ENCODE measurements around the gene CPB2.

CPB2 gene

DNA sequence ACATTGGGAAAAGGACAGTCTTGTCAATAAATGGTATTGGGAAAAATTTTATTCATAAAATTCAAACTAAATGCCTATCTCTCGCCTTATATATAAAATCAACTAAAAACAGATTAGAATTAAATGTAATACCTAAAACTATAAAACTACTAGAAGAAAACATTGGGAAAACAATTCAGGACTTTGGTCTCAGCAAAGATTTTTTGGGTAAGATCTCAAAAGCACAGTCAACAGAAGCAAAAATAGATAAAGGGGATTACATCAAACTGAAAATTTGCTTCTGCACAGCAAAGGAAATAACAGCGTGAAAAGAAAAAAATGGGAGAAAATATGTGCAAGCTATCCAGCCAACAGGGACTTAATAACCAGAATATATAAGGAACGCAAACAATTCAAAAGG, 28.0 kb downstream of the CPB2 start:
- H3K18ac ChIP-seq (ENCODE audit: low read length): no peak overlapping the region
- no peak overlapping the region for H2BK5ac ChIP-seq (ENCODE audit: low read length)
- no peak overlapping the region for H4K5ac ChIP-seq (ENCODE audit: low read length)
- DNase-seq: no peak
- H3K36me3 ChIP-seq (ENCODE audit: control insufficient read depth, insufficient read depth, low read length): no peaks in the 10 kb centered on the region
- no peak overlapping the region for H4K8ac ChIP-seq (ENCODE audit: low read depth, low read length)
- no peak overlapping the region for H3K4ac ChIP-seq (ENCODE audit: low read depth, low read length)
- WGBS (ENCODE audit: extremely low coverage, insufficient coverage, low lambda C conversion rate): 100% methylated on average over 1 of the region's 3 CpGs
- H3K56ac ChIP-seq (ENCODE audit: low read length): no peak overlapping the region
- H2BK120ac ChIP-seq (ENCODE audit: low read depth, low read length): no peak overlapping the region
- H3K27ac ChIP-seq (ENCODE audit: low read depth, low read length): no peak overlapping the region
- no peaks in the 10 kb centered on the region for H3K79me2 ChIP-seq (ENCODE audit: control insufficient read depth, insufficient read depth, low read length)
- H3K23ac ChIP-seq (ENCODE audit: low read length): no peak overlapping the region
- no peak overlapping the region for H2AK5ac ChIP-seq (ENCODE audit: low read length)
- no peak overlapping the region for H2BK15ac ChIP-seq (replicated peaks; ENCODE audit: low read depth)
- H3K27me3 ChIP-seq (ENCODE audit: insufficient read depth, low read length, poor library complexity): no peaks in the 10 kb centered on the region
- no peak overlapping the region for H3K9ac ChIP-seq (ENCODE audit: low read length)
- H3K4me2 ChIP-seq (ENCODE audit: low read length): no peak overlapping the region
- no peaks in the 10 kb centered on the region for H3K79me1 ChIP-seq (ENCODE audit: low read length)
- no peak overlapping the region for H3K4me3 ChIP-seq (ENCODE audit: low read length)
- H3K4me1 ChIP-seq (ENCODE audit: control insufficient read depth, low read depth, low read length): no peaks in the 10 kb centered on the region

DNA sequence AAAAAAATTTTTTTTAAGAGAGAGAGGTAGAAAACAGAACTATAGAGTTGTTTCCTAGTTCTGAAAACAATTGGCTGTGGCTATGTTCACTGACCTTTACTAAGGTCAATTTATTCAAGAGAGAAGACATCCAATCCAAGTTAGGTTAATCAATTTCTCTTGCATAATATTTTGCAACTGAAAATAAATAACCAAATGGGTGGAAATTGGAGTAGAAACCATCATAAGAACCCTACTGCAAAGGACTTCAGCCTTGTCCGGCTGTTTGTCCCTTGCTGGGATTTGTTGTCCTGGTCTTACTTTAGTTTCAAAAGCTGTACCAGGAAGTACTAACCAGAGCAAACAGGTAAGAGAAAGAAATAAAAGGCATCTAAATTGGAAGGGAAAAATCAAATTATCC, 29.0 kb downstream of the CPB2 start:
- Histone ChIP-seq H4K5ac (ENCODE audit: low read length) (no peak overlapping the region), H2AK5ac (ENCODE audit: low read length) (no peak overlapping the region), H3K36me3 (ENCODE audit: control insufficient read depth, insufficient read depth, low read length) (no peaks in the 10 kb centered on the region), H2BK5ac (ENCODE audit: low read length) (no peak overlapping the region), H2BK120ac (ENCODE audit: low read depth, low read length) (no peak overlapping the region), H2BK15ac (replicated peaks; ENCODE audit: low read depth) (no peak overlapping the region), H4K8ac (ENCODE audit: low read depth, low read length) (no peak overlapping the region), H3K4me1 (ENCODE audit: control insufficient read depth, low read depth, low read length) (no peaks in the 10 kb centered on the region), H3K18ac (ENCODE audit: low read length) (no peak overlapping the region), H3K27ac (ENCODE audit: low read depth, low read length) (no peak overlapping the region), H3K9ac (ENCODE audit: low read length) (no peak overlapping the region), H3K79me2 (ENCODE audit: control insufficient read depth, insufficient read depth, low read length) (no peaks in the 10 kb centered on the region), H3K56ac (ENCODE audit: low read length) (no peak overlapping the region), H3K23ac (ENCODE audit: low read length) (no peak overlapping the region), H3K27me3 (ENCODE audit: insufficient read depth, low read length, poor library complexity) (no peaks in the 10 kb centered on the region), H3K79me1 (ENCODE audit: low read length) (no peaks in the 10 kb centered on the region), H3K4me3 (ENCODE audit: low read length) (no peak overlapping the region), H3K4me2 (ENCODE audit: low read length) (no peak overlapping the region), H3K4ac (ENCODE audit: low read depth, low read length) (no peak overlapping the region)
- no peak for DNase-seq
- WGBS (ENCODE audit: extremely low coverage, insufficient coverage, low lambda C conversion rate): no CpG with 5 or more reads among the region's 1 CpG

DNA sequence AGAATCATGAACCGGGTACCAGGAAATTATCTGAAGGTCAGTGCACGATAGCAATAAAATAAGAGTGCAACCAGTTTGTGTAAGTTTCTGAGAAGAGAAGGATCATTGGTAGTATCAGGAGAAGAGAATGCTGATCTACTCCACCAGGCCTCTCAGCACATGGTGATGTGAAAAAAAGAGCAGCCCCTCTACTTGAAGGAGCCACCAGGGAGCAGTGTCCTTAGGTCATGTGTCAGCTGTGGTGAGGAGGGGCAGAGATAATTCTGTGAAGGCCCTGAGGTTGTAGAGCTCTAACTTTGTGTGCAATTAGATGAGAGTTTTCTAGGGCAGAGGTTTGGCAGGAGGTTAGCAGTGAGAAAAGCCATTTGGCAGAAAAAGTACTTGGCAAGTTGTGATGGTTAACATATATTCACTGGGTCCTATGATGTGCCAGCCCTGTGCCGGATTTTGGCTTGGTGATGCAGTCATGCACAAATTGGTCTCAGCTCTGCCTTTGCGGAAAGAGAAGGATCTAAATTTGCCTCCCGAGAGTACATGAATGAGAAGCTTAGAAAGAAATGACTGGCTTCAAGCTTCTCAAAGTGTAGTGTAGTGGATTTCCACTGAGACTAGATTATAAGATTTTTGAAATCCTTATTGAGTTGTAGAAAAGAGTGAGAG, 33.1 kb downstream of the CPB2 start:
- Histone ChIP-seq H3K56ac (ENCODE audit: low read length) (no peak overlapping the region), H2BK5ac (ENCODE audit: low read length) (no peak overlapping the region), H4K8ac (ENCODE audit: low read depth, low read length) (no peak overlapping the region), H3K79me2 (ENCODE audit: control insufficient read depth, insufficient read depth, low read length) (no peaks in the 10 kb centered on the region), H3K4ac (ENCODE audit: low read depth, low read length) (no peak overlapping the region), H4K5ac (ENCODE audit: low read length) (no peak overlapping the region), H3K27me3 (ENCODE audit: insufficient read depth, low read length, poor library complexity) (no peaks in the 10 kb centered on the region), H3K36me3 (ENCODE audit: control insufficient read depth, insufficient read depth, low read length) (no peaks in the 10 kb centered on the region), H3K4me1 (ENCODE audit: control insufficient read depth, low read depth, low read length) (no peaks in the 10 kb centered on the region), H2BK120ac (ENCODE audit: low read depth, low read length) (no peak overlapping the region), H3K27ac (ENCODE audit: low read depth, low read length) (no peak overlapping the region), H3K4me3 (ENCODE audit: low read length) (no peak overlapping the region), H2BK15ac (replicated peaks; ENCODE audit: low read depth) (no peak overlapping the region), H2AK5ac (ENCODE audit: low read length) (no peak overlapping the region), H3K79me1 (ENCODE audit: low read length) (no peaks in the 10 kb centered on the region), H3K18ac (ENCODE audit: low read length) (no peak overlapping the region), H3K4me2 (ENCODE audit: low read length) (no peak overlapping the region), H3K23ac (ENCODE audit: low read length) (no peak overlapping the region), H3K9ac (ENCODE audit: low read length) (no peak overlapping the region)
- DNase-seq: peak; percentile 77
- WGBS (ENCODE audit: extremely low coverage, insufficient coverage, low lambda C conversion rate): no CpG with 5 or more reads among the region's 5 CpGs

DNA sequence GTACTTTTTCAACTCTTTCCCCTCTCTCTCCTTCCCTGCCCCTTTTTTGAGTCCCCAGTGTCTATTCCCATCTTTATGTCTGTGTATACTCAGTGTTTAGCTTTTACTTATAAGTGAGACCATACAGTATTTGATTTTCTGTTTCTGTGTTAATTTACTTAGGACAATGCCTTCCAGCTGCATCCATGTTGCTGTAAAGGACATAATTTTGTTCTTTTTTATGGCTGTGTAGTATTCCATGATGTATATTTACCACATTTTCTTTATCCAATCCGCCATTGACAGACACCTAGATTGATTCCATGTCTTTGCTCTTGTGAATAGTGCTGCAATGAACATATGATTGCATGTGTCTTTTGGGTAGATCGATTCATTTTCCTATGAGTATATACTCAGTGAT, 41.5 kb downstream of the CPB2 start:
- no peak overlapping the region for H3K4me2 ChIP-seq (ENCODE audit: low read length)
- no peak overlapping the region for H4K5ac ChIP-seq (ENCODE audit: low read length)
- DNase-seq: no peak
- H2BK5ac ChIP-seq (ENCODE audit: low read length): no peak overlapping the region
- H3K18ac ChIP-seq (ENCODE audit: low read length): no peak overlapping the region
- H3K79me1 ChIP-seq (ENCODE audit: low read length): no peaks in the 10 kb centered on the region
- H3K79me2 ChIP-seq (ENCODE audit: control insufficient read depth, insufficient read depth, low read length): no peaks in the 10 kb centered on the region
- H3K4ac ChIP-seq (ENCODE audit: low read depth, low read length): no peak overlapping the region
- H3K56ac ChIP-seq (ENCODE audit: low read length): no peak overlapping the region
- H2AK5ac ChIP-seq (ENCODE audit: low read length): no peak overlapping the region
- H3K27ac ChIP-seq (ENCODE audit: low read depth, low read length): no peak overlapping the region
- no peak overlapping the region for H3K4me3 ChIP-seq (ENCODE audit: low read length)
- H3K36me3 ChIP-seq (ENCODE audit: control insufficient read depth, insufficient read depth, low read length): no peaks in the 10 kb centered on the region
- no peak overlapping the region for H4K8ac ChIP-seq (ENCODE audit: low read depth, low read length)
- H3K4me1 ChIP-seq (ENCODE audit: control insufficient read depth, low read depth, low read length): no peaks in the 10 kb centered on the region
- H3K23ac ChIP-seq (ENCODE audit: low read length): no peak overlapping the region
- no peak overlapping the region for H3K9ac ChIP-seq (ENCODE audit: low read length)
- WGBS (ENCODE audit: extremely low coverage, insufficient coverage, low lambda C conversion rate): no CpG with 5 or more reads among the region's 2 CpGs
- no peak overlapping the region for H2BK120ac ChIP-seq (ENCODE audit: low read depth, low read length)
- H3K27me3 ChIP-seq (ENCODE audit: insufficient read depth, low read length, poor library complexity): no peaks in the 10 kb centered on the region
- H2BK15ac ChIP-seq (replicated peaks; ENCODE audit: low read depth): no peak overlapping the region

DNA sequence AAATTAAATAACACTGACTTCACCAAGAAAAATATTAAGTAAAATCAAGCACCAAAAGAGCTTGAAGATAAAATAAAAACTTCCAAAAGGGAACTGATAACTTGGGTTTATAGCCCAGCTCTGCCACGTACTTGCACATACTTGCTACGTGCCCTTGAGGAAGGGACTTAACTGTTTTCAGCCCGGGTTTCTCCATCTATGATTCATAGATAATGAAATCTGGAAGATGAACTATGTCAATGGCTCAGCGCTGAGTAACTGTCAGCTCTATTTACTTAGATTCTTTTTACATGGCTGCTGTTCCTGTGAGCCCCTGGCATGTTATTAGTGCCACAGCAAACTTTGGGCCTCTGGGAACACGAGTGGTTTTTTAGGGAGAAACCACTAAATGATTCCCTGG, 42.6 kb downstream of the CPB2 start:
- Histone ChIP-seq H3K36me3 (ENCODE audit: control insufficient read depth, insufficient read depth, low read length) (no peaks in the 10 kb centered on the region), H3K23ac (ENCODE audit: low read length) (no peak overlapping the region), H3K79me2 (ENCODE audit: control insufficient read depth, insufficient read depth, low read length) (no peaks in the 10 kb centered on the region), H3K4me1 (ENCODE audit: control insufficient read depth, low read depth, low read length) (no peaks in the 10 kb centered on the region), H2BK15ac (replicated peaks; ENCODE audit: low read depth) (no peak overlapping the region), H3K4me2 (ENCODE audit: low read length) (no peak overlapping the region), H3K18ac (ENCODE audit: low read length) (no peak overlapping the region), H3K27me3 (ENCODE audit: insufficient read depth, low read length, poor library complexity) (no peaks in the 10 kb centered on the region), H3K79me1 (ENCODE audit: low read length) (no peaks in the 10 kb centered on the region), H2BK120ac (ENCODE audit: low read depth, low read length) (no peak overlapping the region), H3K9ac (ENCODE audit: low read length) (no peak overlapping the region), H3K56ac (ENCODE audit: low read length) (no peak overlapping the region), H2BK5ac (ENCODE audit: low read length) (no peak overlapping the region), H3K4me3 (ENCODE audit: low read length) (no peak overlapping the region), H3K4ac (ENCODE audit: low read depth, low read length) (no peak overlapping the region), H4K8ac (ENCODE audit: low read depth, low read length) (no peak overlapping the region), H3K27ac (ENCODE audit: low read depth, low read length) (no peak overlapping the region), H4K5ac (ENCODE audit: low read length) (no peak overlapping the region), H2AK5ac (ENCODE audit: low read length) (no peak overlapping the region)
- no peak for DNase-seq
- WGBS (ENCODE audit: extremely low coverage, insufficient coverage, low lambda C conversion rate): no CpG with 5 or more reads among the region's 5 CpGs

DNA sequence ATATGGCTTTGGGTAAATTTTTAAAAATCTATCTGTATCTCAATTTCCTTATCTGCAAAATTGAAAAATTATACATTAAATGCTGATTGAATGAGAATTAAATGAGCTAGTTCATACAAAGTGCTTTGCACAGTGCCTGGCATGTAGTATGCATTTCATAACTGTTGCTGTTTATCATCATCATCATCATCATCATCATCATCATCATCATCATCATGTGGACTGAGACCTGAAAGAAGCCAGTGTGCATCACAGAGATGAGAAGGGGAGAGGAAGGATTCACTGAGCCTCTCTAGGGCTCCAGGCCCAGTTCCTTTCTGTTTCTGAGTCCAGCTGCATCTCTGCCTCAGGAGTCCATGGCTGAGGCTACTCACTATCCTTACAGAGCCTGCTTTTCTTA, 45.4 kb downstream of the CPB2 start:
- H3K4me2 ChIP-seq (ENCODE audit: low read length): no peak overlapping the region
- no peaks in the 10 kb centered on the region for H3K27me3 ChIP-seq (ENCODE audit: insufficient read depth, low read length, poor library complexity)
- H2BK5ac ChIP-seq (ENCODE audit: low read length): no peak overlapping the region
- H4K5ac ChIP-seq (ENCODE audit: low read length): no peak overlapping the region
- H3K4me1 ChIP-seq (ENCODE audit: control insufficient read depth, low read depth, low read length): no peaks in the 10 kb centered on the region
- H3K9ac ChIP-seq (ENCODE audit: low read length): no peak overlapping the region
- H3K23ac ChIP-seq (ENCODE audit: low read length): no peak overlapping the region
- no peak overlapping the region for H3K27ac ChIP-seq (ENCODE audit: low read depth, low read length)
- no peak for DNase-seq
- H3K4ac ChIP-seq (ENCODE audit: low read depth, low read length): no peak overlapping the region
- no peaks in the 10 kb centered on the region for H3K79me2 ChIP-seq (ENCODE audit: control insufficient read depth, insufficient read depth, low read length)
- H2BK15ac ChIP-seq (replicated peaks; ENCODE audit: low read depth): no peak overlapping the region
- no peak overlapping the region for H3K4me3 ChIP-seq (ENCODE audit: low read length)
- no peaks in the 10 kb centered on the region for H3K79me1 ChIP-seq (ENCODE audit: low read length)
- no peak overlapping the region for H2AK5ac ChIP-seq (ENCODE audit: low read length)
- no peak overlapping the region for H4K8ac ChIP-seq (ENCODE audit: low read depth, low read length)
- no peak overlapping the region for H2BK120ac ChIP-seq (ENCODE audit: low read depth, low read length)
- H3K56ac ChIP-seq (ENCODE audit: low read length): no peak overlapping the region
- no peak overlapping the region for H3K18ac ChIP-seq (ENCODE audit: low read length)
- H3K36me3 ChIP-seq (ENCODE audit: control insufficient read depth, insufficient read depth, low read length): no peaks in the 10 kb centered on the region

Data from mesendoderm (in vitro differentiated cells).